Measurements from ENCODE around the gene VSIG10L2.
"Not testable (repeated sequence)": the region's sequence is repeated elsewhere in the genome, so short reads cannot be mapped to it uniquely, and the experiment has no call there.

Gene VSIG10L2

GRCh38 chr11:125978778-125979407 lies 33.0 kb downstream of the VSIG10L2 start:
- no peak for TF ChIP-seq CTCF (IDR thresholded peaks at IDR 0.05; ENCODE audit: insufficient read depth, low read length, poor library complexity, severe bottlenecking)
- Histone ChIP-seq H3K27me3 (replicated peaks; ENCODE audit: control insufficient read depth, insufficient read depth, low read length) (no peaks in the 10 kb centered on the region), H3K4me3 (replicated peaks; ENCODE audit: low read depth, low read length) (no peak overlapping the region), H3K36me3 (ENCODE audit: control insufficient read depth, insufficient read depth, low read length) (no peaks in the 10 kb centered on the region)
- no peak for DNase-seq (ENCODE audit: extremely low read depth, insufficient read length)

DNA sequence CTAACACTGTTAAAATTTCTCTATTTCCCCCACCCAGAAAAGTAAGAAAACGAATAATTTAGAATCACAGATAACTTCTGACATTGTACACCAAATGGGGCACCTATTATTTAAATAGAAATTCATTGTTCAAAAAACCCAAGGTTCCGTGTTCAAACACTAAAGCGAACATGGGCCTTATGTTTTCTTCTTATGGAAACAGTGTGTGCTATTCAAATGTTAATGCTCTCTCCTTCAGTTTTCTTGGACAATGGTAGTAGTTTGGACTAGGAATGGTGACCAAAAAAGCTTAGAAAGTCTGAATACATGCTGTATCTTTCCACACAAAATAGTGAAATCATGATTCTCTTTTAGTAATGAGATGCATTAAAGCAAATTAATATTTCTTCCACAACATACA lies 33.7 kb downstream of the VSIG10L2 start:
- H3K4me3 ChIP-seq (replicated peaks; ENCODE audit: low read depth, low read length) = no peak overlapping the region
- no peaks in the 10 kb centered on the region for H3K27me3 ChIP-seq (replicated peaks; ENCODE audit: control insufficient read depth, insufficient read depth, low read length)
- no peak for TF ChIP-seq CTCF (IDR thresholded peaks at IDR 0.05; ENCODE audit: insufficient read depth, low read length, poor library complexity, severe bottlenecking)
- H3K36me3 ChIP-seq (ENCODE audit: control insufficient read depth, insufficient read depth, low read length) = no peaks in the 10 kb centered on the region
- no peak for DNase-seq (ENCODE audit: extremely low read depth, insufficient read length)

- H3K4me3 ChIP-seq (replicated peaks; ENCODE audit: low read depth, low read length) = no peak overlapping the region
- no peak for DNase-seq (ENCODE audit: extremely low read depth, insufficient read length)
- no peak for TF ChIP-seq CTCF (IDR thresholded peaks at IDR 0.05; ENCODE audit: insufficient read depth, low read length, poor library complexity, severe bottlenecking)
- H3K27me3 ChIP-seq (replicated peaks; ENCODE audit: control insufficient read depth, insufficient read depth, low read length) = no peaks in the 10 kb centered on the region
- H3K36me3 ChIP-seq (ENCODE audit: control insufficient read depth, insufficient read depth, low read length) = no peaks in the 10 kb centered on the region
Measured at GRCh38 chr11:125980436-125980835, 34.6 kb downstream of the VSIG10L2 start.

DNA sequence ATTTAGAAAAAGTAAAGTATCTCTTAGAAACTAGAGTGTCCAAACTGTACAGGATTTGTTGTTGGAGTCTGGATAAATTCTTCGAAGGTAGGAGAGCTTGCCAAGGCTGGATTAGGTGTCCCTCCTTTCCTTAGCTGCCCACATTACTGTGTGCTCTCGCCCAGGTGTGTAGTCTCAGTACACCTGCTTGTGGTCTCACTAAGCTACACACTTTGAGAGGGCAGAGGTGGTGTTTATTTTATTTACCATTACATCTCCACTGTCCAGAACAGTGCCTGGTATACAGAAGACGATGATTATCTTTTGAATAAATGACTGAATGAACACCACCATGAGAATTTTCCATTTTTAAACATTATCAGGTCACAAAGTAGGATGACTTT lies 36.5 kb downstream of the VSIG10L2 start:
- no peak for TF ChIP-seq CTCF (IDR thresholded peaks at IDR 0.05; ENCODE audit: insufficient read depth, low read length, poor library complexity, severe bottlenecking)
- H3K4me3 ChIP-seq (replicated peaks; ENCODE audit: low read depth, low read length) = no peak overlapping the region
- no peak for DNase-seq (ENCODE audit: extremely low read depth, insufficient read length)
- no peaks in the 10 kb centered on the region for H3K36me3 ChIP-seq (ENCODE audit: control insufficient read depth, insufficient read depth, low read length)
- H3K27me3 ChIP-seq (replicated peaks; ENCODE audit: control insufficient read depth, insufficient read depth, low read length) = no peaks in the 10 kb centered on the region

DNA sequence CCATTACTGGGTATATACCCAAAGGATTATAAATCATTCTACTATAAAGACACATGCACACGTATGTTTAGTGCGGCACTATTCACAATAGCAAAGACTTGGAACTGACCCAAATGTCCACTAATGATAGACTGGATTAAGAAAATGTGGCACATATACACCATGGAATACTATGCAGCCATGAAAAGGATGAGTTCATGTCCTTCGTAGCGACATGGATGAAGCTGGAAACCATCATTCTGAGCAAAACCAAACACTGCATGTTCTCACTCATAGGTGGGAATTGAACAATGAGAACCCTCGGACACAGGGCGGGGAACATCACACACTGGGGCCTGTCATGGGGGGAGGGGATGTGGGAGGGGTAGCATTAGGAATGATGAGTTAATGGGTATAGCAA lies 40.1 kb downstream of the VSIG10L2 start:
- H3K27me3 ChIP-seq (replicated peaks; ENCODE audit: control insufficient read depth, insufficient read depth, low read length); H3K36me3 ChIP-seq (ENCODE audit: control insufficient read depth, insufficient read depth, low read length); H3K4me3 ChIP-seq (replicated peaks; ENCODE audit: low read depth, low read length); DNase-seq (ENCODE audit: extremely low read depth, insufficient read length): not testable (repeated sequence)

- Histone ChIP-seq H3K27me3 (replicated peaks; ENCODE audit: control insufficient read depth, insufficient read depth, low read length) (no peaks in the 10 kb centered on the region), H3K36me3 (ENCODE audit: control insufficient read depth, insufficient read depth, low read length) (no peaks in the 10 kb centered on the region), H3K4me3 (replicated peaks; ENCODE audit: low read depth, low read length) (no peak overlapping the region)
- DNase-seq (ENCODE audit: extremely low read depth, insufficient read length) = no peak
- no peak for TF ChIP-seq CTCF (IDR thresholded peaks at IDR 0.05; ENCODE audit: insufficient read depth, low read length, poor library complexity, severe bottlenecking)
Measured at GRCh38 chr11:125987066-125987641, 41.3 kb downstream of the VSIG10L2 start.

All from GM06990 (cell line).